Liver (tissue), 3 donors: Measurements from ENCODE around the gene AKT1S1.

ENCODE experiments used
- CTCF ChIP-seq: fragments of 150-350 bp; IDR thresholded peaks from 2 replicates; pipeline ENCODE4 v1.5.1; 2017; ENCODE audit warnings: improper control_type of control experiment, low read depth, low read length; ENCODE audit not compliant: missing input control
- GABPA ChIP-seq, 2 donors: IDR thresholded peaks in 1 of 2; conservative IDR thresholded peaks in 1 of 2; 2 replicates each; pipeline ENCODE4 v1.6.1; 2016; ENCODE audit warnings: antibody characterized with exemption in 2 of 2, mild to moderate bottlenecking in 1 of 2, moderate library complexity in 1 of 2
- RAD21 ChIP-seq, 2 donors: IDR thresholded peaks; 2 replicates each; pipeline ENCODE4 v1.6.1; 2016; ENCODE audit warnings: antibody characterized with exemption in 2 of 2, mild to moderate bottlenecking in 2 of 2
- YY1 ChIP-seq: IDR thresholded peaks from 2 replicates; pipeline ENCODE4 v1.6.1; 2016; ENCODE audit warnings: antibody characterized with exemption, mild to moderate bottlenecking
- TF ChIP-seq, protein P1 (sequence below): IDR thresholded peaks from 2 replicates; pipeline ENCODE4 v1.6.1; 2016; ENCODE audit warnings: antibody characterized with exemption
- TF ChIP-seq, protein P2 (sequence below): IDR thresholded peaks from 2 replicates; pipeline ENCODE4 v1.6.1; 2016; ENCODE audit warnings: antibody characterized with exemption, mild to moderate bottlenecking
- donor health status: healthy.
- donor health status: healthy.

- no peak for TF ChIP-seq CTCF
- TF ChIP-seq RAD21 (IDR thresholded peaks at IDR 0.05), result no peak
- TF ChIP-seq, protein P1, sequence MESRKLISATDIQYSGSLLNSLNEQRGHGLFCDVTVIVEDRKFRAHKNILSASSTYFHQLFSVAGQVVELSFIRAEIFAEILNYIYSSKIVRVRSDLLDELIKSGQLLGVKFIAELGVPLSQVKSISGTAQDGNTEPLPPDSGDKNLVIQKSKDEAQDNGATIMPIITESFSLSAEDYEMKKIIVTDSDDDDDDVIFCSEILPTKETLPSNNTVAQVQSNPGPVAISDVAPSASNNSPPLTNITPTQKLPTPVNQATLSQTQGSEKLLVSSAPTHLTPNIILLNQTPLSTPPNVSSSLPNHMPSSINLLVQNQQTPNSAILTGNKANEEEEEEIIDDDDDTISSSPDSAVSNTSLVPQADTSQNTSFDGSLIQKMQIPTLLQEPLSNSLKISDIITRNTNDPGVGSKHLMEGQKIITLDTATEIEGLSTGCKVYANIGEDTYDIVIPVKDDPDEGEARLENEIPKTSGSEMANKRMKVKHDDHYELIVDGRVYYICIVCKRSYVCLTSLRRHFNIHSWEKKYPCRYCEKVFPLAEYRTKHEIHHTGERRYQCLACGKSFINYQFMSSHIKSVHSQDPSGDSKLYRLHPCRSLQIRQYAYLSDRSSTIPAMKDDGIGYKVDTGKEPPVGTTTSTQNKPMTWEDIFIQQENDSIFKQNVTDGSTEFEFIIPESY, result no peak
- TF ChIP-seq GABPA (IDR thresholded peaks at IDR 0.05 in 1 of 2, conservative IDR thresholded peaks at IDR 0.05 in 1 of 2), result no peak
- no peak for TF ChIP-seq YY1
- TF ChIP-seq, protein P2, sequence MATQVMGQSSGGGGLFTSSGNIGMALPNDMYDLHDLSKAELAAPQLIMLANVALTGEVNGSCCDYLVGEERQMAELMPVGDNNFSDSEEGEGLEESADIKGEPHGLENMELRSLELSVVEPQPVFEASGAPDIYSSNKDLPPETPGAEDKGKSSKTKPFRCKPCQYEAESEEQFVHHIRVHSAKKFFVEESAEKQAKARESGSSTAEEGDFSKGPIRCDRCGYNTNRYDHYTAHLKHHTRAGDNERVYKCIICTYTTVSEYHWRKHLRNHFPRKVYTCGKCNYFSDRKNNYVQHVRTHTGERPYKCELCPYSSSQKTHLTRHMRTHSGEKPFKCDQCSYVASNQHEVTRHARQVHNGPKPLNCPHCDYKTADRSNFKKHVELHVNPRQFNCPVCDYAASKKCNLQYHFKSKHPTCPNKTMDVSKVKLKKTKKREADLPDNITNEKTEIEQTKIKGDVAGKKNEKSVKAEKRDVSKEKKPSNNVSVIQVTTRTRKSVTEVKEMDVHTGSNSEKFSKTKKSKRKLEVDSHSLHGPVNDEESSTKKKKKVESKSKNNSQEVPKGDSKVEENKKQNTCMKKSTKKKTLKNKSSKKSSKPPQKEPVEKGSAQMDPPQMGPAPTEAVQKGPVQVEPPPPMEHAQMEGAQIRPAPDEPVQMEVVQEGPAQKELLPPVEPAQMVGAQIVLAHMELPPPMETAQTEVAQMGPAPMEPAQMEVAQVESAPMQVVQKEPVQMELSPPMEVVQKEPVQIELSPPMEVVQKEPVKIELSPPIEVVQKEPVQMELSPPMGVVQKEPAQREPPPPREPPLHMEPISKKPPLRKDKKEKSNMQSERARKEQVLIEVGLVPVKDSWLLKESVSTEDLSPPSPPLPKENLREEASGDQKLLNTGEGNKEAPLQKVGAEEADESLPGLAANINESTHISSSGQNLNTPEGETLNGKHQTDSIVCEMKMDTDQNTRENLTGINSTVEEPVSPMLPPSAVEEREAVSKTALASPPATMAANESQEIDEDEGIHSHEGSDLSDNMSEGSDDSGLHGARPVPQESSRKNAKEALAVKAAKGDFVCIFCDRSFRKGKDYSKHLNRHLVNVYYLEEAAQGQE, result no peak
Observed at GRCh38 chr19:49873129-49873521, 4.0 kb downstream of the AKT1S1 start.
